NCI-H748 (cell line): ENCODE data around the gene HS3ST2.
A peak's percentile ranks its signal among the peaks of the same experiment; 100 is the strongest.
"Not testable (repeated sequence)": the region's sequence is repeated elsewhere in the genome, so short reads cannot be mapped to it uniquely, and the experiment has no call there.

Experiments used
- DNase-seq: peaks from one replicate; lab custom pipeline; 2025; ENCODE audit not compliant: unreplicated experiment; lab: John Stamatoyannopoulos, UW

Gene HS3ST2

DNA sequence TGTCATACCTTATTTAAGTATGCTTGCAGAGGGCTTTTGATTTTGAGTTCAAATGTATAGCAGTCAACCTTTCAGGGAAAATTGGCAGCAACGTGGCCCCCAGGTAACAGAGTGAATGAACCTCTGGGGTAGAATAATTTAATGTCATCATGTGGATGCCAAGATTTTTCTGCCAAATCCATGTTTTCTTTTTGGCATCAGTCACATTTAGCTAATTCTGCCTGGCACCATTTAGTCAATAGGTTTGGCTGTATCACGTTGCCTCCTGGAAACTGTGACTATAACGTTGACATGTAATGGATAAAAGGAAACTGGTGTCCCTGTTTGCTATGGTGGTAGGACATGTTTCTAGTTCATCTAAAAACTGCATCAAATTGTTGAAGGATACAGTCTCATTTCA lies 115.5 kb downstream of the HS3ST2 start:
- no peak for DNase-seq

DNA sequence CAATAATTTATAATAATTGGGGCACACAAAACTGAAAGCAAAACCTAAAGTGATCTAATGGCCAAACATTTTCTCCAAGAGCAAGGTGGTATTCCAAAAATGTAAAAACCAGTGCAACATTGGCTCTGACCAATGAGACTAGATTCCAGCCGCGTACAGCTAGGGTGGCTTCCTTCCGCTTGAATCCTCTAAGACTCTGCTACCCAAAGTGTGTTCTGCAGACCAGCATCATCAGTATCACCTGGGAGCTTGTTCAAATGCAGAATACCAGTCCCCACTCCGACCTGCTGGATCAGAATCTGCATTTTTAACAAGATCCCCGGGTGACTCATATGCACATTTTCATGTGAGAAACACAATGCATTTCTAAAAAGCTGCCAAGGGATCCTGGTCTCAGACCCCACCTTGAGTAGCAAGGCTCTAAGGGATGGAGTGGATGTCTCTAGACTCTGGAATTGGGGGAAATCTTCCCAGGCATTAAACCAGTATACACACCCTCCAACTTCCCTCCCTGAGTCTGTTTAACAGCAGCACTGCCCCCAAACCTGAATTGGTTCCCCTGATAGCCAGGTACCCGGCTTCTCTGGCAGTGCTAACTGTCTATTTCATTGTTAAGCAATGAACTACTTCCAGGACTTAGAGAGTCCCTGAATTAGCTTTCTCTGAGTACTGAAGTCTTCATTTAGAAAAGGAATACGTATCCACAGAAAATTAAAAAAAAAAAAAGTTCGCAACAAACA lies 118.2 kb downstream of the HS3ST2 start:
- DNase-seq, result no peak

DNA sequence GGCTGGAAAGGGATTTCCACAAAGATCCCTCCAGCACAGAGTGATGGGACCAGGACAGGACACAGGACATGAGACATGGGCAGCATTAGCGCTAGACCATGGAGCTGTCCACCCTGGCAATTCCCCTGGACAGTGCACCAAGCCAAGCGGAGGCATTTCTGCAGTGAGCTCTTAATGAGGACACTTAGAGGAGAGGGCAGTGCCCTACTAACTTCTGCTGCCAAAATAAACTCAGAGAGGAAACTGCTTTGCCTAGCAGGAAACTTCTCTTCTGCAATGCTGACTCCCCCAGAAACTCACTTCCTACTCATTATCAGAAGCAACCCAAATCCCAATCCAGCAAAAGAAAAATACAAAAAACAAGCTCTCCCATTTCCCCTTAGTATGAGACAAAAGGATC lies 119.2 kb downstream of the HS3ST2 start:
- DNase-seq, result no peak

DNA sequence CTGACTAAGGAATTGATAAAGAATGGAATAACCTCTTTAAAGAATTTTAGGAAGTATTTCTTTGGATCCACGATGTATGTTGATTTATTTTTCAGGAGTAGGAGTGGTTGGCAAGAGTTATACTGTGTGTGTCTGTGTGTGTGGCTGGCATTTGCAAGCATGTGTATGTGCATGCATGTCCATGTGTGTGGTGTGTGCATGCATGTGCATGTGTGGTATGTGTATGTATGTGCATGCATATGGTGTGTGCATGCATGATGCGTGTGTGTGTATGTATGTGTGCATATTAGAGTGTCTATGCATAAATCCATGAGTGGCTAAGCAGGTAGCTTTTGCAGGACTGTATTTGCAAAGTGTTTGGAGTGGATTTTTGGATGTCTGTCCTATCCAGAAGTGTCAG lies 120.8 kb downstream of the HS3ST2 start:
- DNase-seq, result no peak

DNA sequence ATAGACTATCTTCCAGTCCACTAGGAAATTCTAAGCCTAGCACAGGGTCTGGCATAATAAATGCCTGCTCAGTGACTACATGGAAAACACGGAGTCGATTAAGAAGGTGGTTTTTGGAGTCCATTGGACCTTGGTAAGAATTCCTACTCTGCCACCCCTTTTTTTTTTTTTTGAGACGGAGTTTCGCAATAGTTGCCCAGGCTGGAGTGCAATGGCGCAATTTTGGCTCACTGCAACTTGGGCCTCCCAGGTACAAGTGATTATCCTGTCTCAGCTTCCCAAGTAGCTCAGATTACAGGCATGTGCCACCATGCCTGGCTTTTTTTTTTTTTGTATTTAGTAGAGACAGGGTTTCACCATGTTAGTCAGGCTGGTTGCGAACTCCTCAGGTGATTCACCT lies 123.2 kb downstream of the HS3ST2 start:
- no peak for DNase-seq

DNA sequence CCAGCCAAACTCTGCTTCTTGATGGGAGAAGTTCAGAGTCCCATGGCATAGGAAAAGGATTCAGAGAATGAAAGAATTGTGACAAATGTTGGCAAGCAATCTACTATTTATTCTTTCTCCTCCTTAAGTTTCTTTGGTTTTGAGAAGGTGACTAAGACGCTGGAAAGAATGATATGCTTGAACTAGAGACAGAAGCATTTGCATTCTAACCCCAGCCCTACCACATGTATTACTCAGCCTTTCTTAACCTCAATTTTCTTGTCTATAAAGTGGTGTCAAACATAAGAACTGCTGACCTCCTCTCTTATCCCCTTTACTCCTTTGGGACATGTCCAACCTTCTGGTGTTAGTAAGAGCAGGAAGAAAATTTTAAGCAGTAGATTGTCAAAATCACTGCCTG lies 124.7 kb downstream of the HS3ST2 start:
- no peak for DNase-seq

DNA sequence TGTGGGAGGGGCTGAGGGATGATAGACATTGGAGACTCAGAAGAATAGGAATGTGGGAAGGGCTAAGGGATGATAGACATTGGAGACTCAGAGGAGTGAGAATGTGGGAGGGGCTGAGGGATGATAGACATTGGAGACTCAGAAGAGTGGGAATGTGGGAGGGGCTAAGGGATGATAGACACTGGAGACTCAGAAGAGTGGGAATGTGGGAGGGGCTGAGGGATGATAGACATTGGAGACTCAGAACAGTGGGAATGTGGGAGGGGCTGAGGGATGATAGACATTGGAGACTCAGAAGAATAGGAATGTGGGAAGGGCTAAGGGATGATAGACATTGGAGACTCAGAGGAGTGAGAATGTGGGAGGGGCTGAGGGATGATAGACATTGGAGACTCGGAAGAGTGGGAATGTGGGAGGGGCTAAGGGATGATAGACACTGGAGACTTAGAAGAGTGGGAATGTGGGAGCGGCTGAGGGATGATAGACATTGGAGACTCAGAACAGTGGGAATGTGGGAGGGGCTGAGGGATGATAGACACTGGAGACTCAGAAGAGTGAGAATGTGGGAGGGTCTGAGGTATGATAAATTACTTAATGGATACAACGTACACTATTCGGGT lies 125.9 kb downstream of the HS3ST2 start:
- not testable (repeated sequence) for DNase-seq

DNA sequence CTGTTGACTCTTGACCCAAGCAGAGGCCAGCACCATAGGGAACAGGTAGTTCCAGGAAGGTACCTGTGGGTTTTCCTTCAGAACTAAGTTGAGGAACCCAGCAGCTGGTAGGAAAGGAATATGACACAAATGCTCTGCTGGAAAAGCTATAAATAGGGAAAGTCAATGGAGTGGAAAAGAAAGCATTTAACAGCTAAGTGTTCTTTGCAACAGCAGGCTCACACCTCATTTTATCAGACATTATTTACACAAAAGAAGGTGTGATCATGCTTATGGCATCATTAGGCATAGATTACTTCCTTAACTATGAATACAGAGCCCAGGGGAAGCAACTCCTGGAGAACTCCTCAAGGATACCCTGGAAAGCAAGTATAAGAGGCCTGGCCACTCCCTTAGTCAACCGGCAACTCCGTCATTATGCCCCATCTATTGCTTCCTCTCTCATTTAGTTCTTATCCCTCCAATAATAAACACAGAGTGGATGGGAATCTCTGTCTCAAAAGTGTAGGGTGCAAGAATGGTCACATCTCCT lies 128.1 kb downstream of the HS3ST2 start:
- DNase-seq, result no peak

DNA sequence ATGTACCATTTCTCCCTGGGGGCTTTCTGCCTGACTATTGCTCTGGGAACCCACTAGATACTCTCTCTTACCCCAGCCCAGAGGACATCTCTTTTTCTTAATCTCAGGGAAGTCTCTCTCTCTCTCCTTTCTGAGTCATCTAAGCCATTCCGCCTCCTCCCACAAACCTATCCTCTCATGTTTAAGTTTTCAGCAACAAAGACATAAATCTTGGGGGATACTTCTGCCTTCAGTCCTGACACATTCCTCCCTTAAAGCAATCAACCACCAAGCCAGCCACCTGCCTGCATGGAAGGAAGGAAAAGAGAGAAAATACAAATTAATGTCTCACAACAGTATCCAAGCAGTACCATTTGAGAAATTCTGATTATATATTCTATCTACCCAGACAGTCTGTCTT lies 128.8 kb downstream of the HS3ST2 start:
- no peak for DNase-seq

DNA sequence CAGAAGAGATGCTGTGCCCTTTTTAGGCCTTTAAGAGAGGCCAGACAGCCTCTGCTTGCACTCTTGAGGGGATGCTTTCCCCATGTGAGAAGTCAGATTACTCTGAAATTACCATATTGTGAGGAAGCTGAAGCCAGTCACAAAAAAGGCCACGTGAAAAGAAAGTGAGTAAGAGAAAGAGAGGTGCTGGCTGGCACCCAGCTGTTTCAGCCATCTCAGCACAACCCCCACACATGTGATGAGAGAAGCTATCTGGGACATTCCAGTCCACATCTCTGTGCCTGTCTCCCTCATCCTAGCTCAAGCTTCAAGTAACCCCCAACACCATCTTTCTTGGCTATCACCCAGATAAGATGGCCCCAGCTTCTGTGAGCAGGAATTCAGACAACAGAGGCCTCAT lies 131.4 kb downstream of the HS3ST2 start:
- DNase-seq, result no peak

DNA sequence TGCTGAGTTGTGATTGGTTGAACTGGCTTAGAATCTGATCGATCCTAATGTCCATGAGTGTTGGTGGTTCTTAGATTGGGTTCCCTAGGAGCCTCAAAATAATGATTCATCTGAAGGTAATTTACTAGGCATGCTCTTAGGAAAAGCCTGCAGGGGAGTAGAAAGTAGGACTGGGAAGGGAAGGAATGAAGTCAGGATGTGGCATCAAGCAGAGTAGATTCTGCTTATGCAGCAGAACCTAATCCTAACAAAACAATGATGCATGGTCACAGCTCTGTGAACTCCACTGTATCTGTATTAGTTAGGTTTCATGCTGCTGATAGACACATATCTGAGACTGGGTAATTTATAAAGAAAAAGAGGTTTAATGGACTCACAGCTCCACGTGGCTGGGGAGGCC lies 132.5 kb downstream of the HS3ST2 start:
- DNase-seq, result no peak

DNA sequence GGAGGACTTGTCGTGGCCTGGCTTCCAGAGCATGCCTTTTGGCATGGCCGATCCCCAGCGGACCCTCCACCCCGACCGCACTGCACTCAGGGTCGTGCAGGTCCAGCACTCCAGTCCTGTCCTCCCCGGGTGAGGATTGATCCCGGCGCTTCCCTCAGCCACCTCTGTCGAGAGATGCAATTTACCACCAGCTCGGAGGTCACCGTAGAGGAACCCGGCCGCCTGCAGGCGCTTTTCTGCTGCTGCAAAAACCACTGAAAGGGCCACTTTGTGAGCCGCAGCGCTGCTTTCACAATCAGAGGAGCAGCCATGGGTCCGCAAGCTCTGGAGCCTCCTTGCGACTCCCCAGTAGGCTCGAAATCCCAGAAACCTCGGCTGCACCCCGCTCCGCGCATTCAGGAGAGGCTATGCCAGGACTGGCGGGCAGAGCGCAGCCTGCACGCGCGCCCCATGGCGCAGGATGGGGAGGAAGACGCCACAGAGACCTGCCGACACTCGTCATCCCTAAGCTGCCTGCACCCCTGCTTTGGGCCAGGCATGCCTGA lies 134.2 kb downstream of the HS3ST2 start:
- DNase-seq, result no peak

DNA sequence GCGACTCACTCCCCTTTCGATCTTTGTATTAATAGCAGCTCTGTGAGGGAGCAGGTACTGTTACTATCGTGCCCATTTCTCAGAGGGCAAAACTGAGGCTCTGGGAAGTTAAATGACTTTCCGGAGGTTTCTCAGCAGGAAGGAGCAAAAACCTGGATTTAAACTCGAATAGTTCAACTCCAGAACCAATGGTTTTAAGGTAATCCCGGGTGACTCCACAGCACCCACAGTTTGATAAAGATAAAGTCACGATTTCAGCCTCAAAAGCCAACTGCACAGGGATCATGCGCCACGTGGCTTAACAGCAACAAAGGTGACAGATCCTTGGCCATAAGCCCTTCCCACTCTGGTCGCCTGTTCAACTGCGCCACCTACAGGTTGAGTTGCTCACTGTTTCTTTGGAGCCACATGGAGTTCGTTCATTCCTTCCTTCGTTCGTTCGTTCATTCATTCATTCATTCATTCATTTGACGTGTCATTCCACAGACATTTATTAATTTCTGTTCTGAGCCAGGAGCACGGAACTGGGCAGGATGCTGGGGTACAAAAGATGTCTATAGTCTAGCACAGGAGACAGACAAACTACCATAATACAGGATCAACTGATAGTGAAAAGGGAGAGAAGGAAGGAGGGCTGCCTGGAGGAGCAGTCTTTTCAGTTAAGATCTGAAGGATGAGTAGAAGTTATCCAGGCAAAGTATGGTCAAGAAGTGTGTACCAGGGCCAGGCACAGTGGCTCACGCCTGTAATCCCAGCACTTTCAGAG lies 134.8 kb downstream of the HS3ST2 start:
- peak; percentile 63 for DNase-seq

DNA sequence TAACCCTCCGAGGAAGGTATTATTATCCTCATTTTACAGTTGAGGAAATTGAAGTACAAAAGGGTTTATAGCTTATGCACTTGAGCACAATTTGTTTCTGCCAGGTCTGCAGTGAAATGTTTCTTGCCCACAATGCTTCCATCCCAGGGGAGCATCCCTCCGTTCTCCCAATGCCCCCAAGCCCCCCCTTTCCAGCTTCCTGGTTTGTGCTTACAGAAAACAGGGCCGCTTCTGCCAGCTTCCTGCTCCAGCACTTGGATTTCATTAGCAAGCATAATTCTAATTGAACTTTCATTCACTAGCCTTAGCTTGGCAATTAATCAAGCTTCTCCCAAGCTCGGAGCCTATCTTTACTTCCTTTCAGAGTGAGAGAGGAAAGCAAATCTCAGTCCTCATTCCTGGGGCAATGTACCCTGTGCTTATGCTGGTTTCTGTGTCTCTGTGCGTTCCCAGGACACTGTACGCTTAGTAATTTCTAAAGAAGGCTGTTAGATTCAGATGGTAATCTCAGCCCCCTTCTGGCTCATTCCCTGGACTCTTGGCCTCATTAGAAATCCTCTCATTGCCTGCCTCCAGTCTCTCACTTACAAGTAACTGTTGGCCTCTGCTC lies 141.6 kb downstream of the HS3ST2 start:
- no peak for DNase-seq

DNA sequence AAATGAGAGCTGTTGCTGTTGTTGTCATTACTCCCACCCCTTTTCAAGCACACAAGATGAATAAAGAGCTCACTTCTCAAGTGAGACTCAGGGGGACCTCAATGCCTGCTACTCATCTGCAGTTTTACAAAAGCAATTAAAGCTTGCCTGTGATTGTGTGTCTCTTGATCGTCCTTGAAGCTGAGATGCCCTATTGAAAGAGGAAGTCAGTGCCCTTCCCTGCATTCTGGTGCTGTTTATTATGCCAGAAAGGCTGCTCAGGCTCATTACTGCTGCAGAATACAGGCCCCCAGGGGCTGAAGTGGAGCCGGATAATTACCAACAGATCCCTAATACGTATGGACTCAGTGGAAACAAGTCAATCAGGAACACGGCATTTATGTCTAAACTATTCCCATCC lies 147.2 kb downstream of the HS3ST2 start:
- peak; percentile 32 for DNase-seq

DNA sequence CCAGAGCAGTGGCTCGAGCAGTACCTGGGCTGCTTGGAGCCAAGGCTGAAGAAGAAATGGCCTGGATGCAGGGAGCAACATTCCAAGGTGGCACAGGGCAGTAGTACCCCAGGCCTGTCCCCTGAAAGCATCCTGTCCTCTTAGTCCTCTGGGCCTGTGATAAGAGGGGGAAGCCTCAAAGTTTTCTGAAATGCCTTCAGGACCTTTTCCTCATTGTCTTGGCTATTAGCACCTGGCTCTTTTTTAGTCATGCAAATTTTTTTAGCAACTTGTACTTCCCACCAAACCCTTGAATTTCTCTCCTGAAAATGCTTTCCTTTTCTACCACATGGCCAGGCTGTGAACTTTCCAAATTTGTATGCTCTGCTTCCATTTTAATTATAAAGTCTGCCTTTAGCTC lies 148.9 kb downstream of the HS3ST2 start:
- no peak for DNase-seq
